K562 (cell line): Measurements from ENCODE around the gene LRRC38. TPM values are rescaled to one million over a fixed set of nuclear protein-coding genes. Genes with fewer than 3 reads are reported as not detected.

ENCODE experiments used
- ATAC-seq: fragments of 200-7000 bp; cut with Tn5 transposase; 3 replicates; pipeline ENCODE4 v1.9.1; 2020; ENCODE audit warnings: moderate library complexity
- BruUV-seq: library from RNA; stranded (reverse); fragments of 400-500 nt; replicated peaks from 2 replicates; lab custom pipeline; 2021; lab: Mats Ljungman, UMichigan
- CTCF ChIA-PET: fragments of 300-600 bp; formaldehyde crosslinking; extraction: SDS; loops from one replicate; lab custom pipeline; 2021; ENCODE audit warnings: low intra/inter-chr PET ratio; lab: Yijun Ruan, JAX
- POLR2A ChIA-PET: fragments of 300-600, 350-650 bp; sonication (Branson Sonifier 250); formaldehyde crosslinking; extraction: SDS; loops from one replicate; lab custom pipeline; 2021; ENCODE audit warnings: antibody characterized with exemption, inconsistent platforms; lab: Yijun Ruan, JAX
- DNase-seq, 4 experiments: peaks; one replicate each; pipeline versions ENCODE4 v3.0.0 to v3.0.0-alpha.2; 2011 to 2018; ENCODE audit warnings: low spot score in 3 of 4, mixed read lengths in 3 of 4; ENCODE audit errors: extremely low read depth in 1 of 4
- FAIRE-seq: peaks from 2 replicates; lab custom pipeline; 2011; peaks lifted over from hg19 to GRCh38; lab: Jason Lieb, UNC
- H2AFZ ChIP-seq: 2 replicates; pipeline ENCODE4 v1.6.0; 2011; ENCODE audit warnings: low read depth, low read length, control low read depth, inconsistent platforms
- H3K27ac ChIP-seq: fragments of 200-600 bp; 3 replicates; pipeline ENCODE4 v1.8.0; 2011; ENCODE audit warnings: low read depth, mild to moderate bottlenecking, control low read depth, inconsistent platforms, low read length, moderate library complexity, mixed read lengths; ENCODE audit errors: extremely low read depth
- H3K27me3 ChIP-seq, 2 experiments: fragments of 300-600 bp in 1 of 2; 2 replicates in 1 of 2; 3 replicates in 1 of 2; pipeline versions ENCODE4 v1.6.0 to v1.8.0; 2011; ENCODE audit warnings: inconsistent platforms in 2 of 2, low read length in 2 of 2, mild to moderate bottlenecking in 1 of 2, mixed read lengths in 1 of 2, moderate library complexity in 1 of 2; ENCODE audit not compliant: control insufficient read depth in 2 of 2, insufficient read depth in 2 of 2
- H3K36me3 ChIP-seq: fragments of 300-600 bp; 3 replicates; pipeline ENCODE4 v1.8.0; 2011; ENCODE audit warnings: mild to moderate bottlenecking, low read length, inconsistent platforms; ENCODE audit not compliant: control insufficient read depth, insufficient read depth
- H3K4me1 ChIP-seq, 2 experiments: fragments of 200-600 bp in 1 of 2; replicated peaks in 1 of 2; 2 replicates in 1 of 2; 3 replicates in 1 of 2; pipeline versions ENCODE4 v1.5.1 to v1.8.0; 2011; ENCODE audit warnings: inconsistent platforms in 2 of 2, low read length in 2 of 2, mild to moderate bottlenecking in 1 of 2, mixed read lengths in 1 of 2, moderate library complexity in 1 of 2; ENCODE audit not compliant: control insufficient read depth in 2 of 2, insufficient read depth in 2 of 2
- H3K4me2 ChIP-seq: 2 replicates; pipeline ENCODE4 v1.6.1; 2011; ENCODE audit warnings: low read length, control low read depth, inconsistent platforms, mixed read lengths; ENCODE audit not compliant: insufficient read depth
- H3K4me3 ChIP-seq: fragments of 200-600 bp; sonication (generic), shearing (Covaris generic); 2 replicates; pipeline ENCODE4 v1.5.1; 2016; ENCODE audit warnings: control low read depth, inconsistent platforms
- H3K79me2 ChIP-seq: fragments of 200-600 bp; 3 replicates; pipeline ENCODE4 v1.8.0; 2011; ENCODE audit warnings: low read length, inconsistent platforms; ENCODE audit not compliant: control insufficient read depth, insufficient read depth
- H3K9ac ChIP-seq, 2 experiments: 2 replicates each; pipeline versions ENCODE4 v1.6.0 to v1.6.1; 2011; ENCODE audit warnings: low read depth in 2 of 2, low read length in 2 of 2, control low read depth in 1 of 2, inconsistent platforms in 1 of 2, mild to moderate bottlenecking in 1 of 2, mixed read lengths in 1 of 2; ENCODE audit not compliant: insufficient read depth in 1 of 2
- H3K9me1 ChIP-seq: one replicate; pipeline ENCODE4 v1.6.0; 2011; ENCODE audit warnings: inconsistent platforms, mild to moderate bottlenecking, low read length, moderate library complexity; ENCODE audit not compliant: control insufficient read depth, insufficient read depth
- H3K9me3 ChIP-seq: replicated peaks from 2 replicates; pipeline ENCODE4 v1.5.1; 2011; ENCODE audit warnings: low read depth, low read length, inconsistent platforms; ENCODE audit not compliant: control insufficient read depth, insufficient read depth
- H4K20me1 ChIP-seq: replicated peaks from 2 replicates; pipeline ENCODE4 v1.6.1; 2011; ENCODE audit warnings: low read length, inconsistent platforms, mixed read lengths; ENCODE audit not compliant: control insufficient read depth, insufficient read depth
- CEBPB ChIP-seq: fragments of 450-650 bp; IDR thresholded peaks from 2 replicates; pipeline ENCODE4 v1.6.1; 2016; ENCODE audit warnings: missing genetic modification characterization, missing compliant biosample characterization
- HNRNPK ChIP-seq: fragments of 200-400 bp; formaldehyde crosslinking; IDR thresholded peaks from one replicate; pipeline ENCODE4 v1.6.1; 2018; ENCODE audit warnings: mild to moderate bottlenecking, low read depth, low read length; ENCODE audit not compliant: poor library complexity, severe bottlenecking
- JUNB ChIP-seq: fragments of 450-650 bp; formaldehyde crosslinking; conservative IDR thresholded peaks from 2 replicates; pipeline ENCODE4 v1.4.0; 2020; ENCODE audit warnings: mild to moderate bottlenecking
- PHF20 ChIP-seq: fragments of 450-650 bp; IDR thresholded peaks from 2 replicates; pipeline ENCODE4 v1.6.1; 2018; ENCODE audit not compliant: partially characterized antibody
- PHF21A ChIP-seq: fragments of 450-650 bp; IDR thresholded peaks from 2 replicates; pipeline ENCODE4 v1.6.1; 2017; ENCODE audit warnings: low read depth, borderline replicate concordance
- PPARD ChIP-seq: fragments of 250-450 bp; sonication (Bioruptor Pico); IDR thresholded peaks from 2 replicates; pipeline ENCODE4 v1.8.0; 2022; ENCODE audit warnings: inconsistent platforms, mild to moderate bottlenecking, moderate library complexity
- ZNF175 ChIP-seq: fragments of 200-800 bp; sonication (Bioruptor generic); IDR thresholded peaks from 2 replicates; pipeline ENCODE4 v1.6.1; 2016; ENCODE audit warnings: low read depth, mild to moderate bottlenecking, missing genetic modification characterization, missing compliant biosample characterization
- WGBS: fragments of 100-300 bp; shearing (Covaris generic); methylation state at CpG from one replicate; pipeline ENCODE4 v1.1.6; 2016; ENCODE audit warnings: low coverage, mixed read lengths; ENCODE audit not compliant: insufficient coverage; ENCODE audit errors: missing lambda C conversion rate; 5-methylcytosine and 5-hydroxymethylcytosine counted together
- in situ Hi-C: fragments of 300-500 bp; cut with MboI; formaldehyde crosslinking; loops from 4 replicates; pipeline ENCODE4 v1.15.0; 2018; ENCODE audit warnings: inconsistent platforms, mixed read lengths
- intact Hi-C: fragments of 100-400 bp; cut with micrococcal nuclease; formaldehyde crosslinking; loops from 2 replicates; pipeline ENCODE4 v1.14.2; 2022
- polyA plus RNA-seq, 8 experiments: library from polyadenylated mRNA; depleted of rRNA in 4 of 8; stranded (reverse) in 5 of 8; unstranded in 3 of 8; fragments of >200 nt; fragmentation: Nextera tagmentation in 2 of 8; fragmentation: Illumina TruSeq in 1 of 8; extraction: Ambion mirVana in 2 of 8; extraction: Trizol in 1 of 8; gene quantifications; 2 replicates each; pipeline versions ENCODE4 v1.2.1 to v1.2.3, GENCODE V29; 2011 to 2014; ENCODE audit warnings: inconsistent platforms in 1 of 8, missing spikeins in 1 of 8
- total RNA-seq, 7 experiments: library from RNA; depleted of rRNA in 6 of 7; stranded (reverse); fragments of >200 nt in 6 of 7; fragmentation: Illumina TruSeq in 2 of 7; extraction: Trizol in 2 of 7; gene quantifications; 2 replicates each; pipeline versions ENCODE4 v1.2.1 to v1.2.3, GENCODE V29; 2011 to 2021; ENCODE audit warnings: low replicate concordance in 1 of 7
- TF ChIP-seq, protein P1 (sequence below): fragments of 450-650 bp; IDR thresholded peaks from 2 replicates; pipeline ENCODE4 v1.6.1; 2018; ENCODE audit warnings: mild to moderate bottlenecking, low read depth; ENCODE audit not compliant: partially characterized antibody
- TF ChIP-seq, protein P2 (sequence below): fragments of 250-450 bp; sonication (Bioruptor Pico); IDR thresholded peaks from 2 replicates; pipeline ENCODE4 v1.4.0; 2020

LRRC38 gene
- total and polyA plus RNA-seq, 9 of the 15 experiments (the other 6 are each of a cell fraction or from before 2014, with no cell fraction given), result not detected

GRCh38 chr1:13494025-13494424 lies 19.8 kb downstream of the LRRC38 start:
- Histone ChIP-seq H3K4me2 (no peak overlapping the region), H3K27me3 (peaks cover 34 to 86% of the 10 kb centered on the region in 2 experiments), H4K20me1 (0 out of 2 replicates have a peak, but pooled peaks cover 3% of the 10 kb centered on the region), H3K4me1 (no peaks in the 10 kb centered on the region), H3K27ac (no peak overlapping the region), H3K9me1 (no peaks in the 10 kb centered on the region), H2AFZ (no peak overlapping the region), H3K79me2 (no peaks in the 10 kb centered on the region), H3K36me3 (no peaks in the 10 kb centered on the region), H3K9ac (no peak overlapping the region), H3K9me3 (no peaks in the 10 kb centered on the region), H3K4me3 (no peak overlapping the region)
- no TSS peak for BruUV-seq
- intact Hi-C loops, result no loop called here
- WGBS, result 2% methylated on average over 5 of the region's 5 CpGs
- DNase-seq (no peak), ATAC-seq (no peak), FAIRE-seq (no peak)
- in situ Hi-C loops, result no loop called here
- POLR2A ChIA-PET, result no interaction called here
- CTCF ChIA-PET, result no interaction called here
- TF ChIP-seq, protein P1, sequence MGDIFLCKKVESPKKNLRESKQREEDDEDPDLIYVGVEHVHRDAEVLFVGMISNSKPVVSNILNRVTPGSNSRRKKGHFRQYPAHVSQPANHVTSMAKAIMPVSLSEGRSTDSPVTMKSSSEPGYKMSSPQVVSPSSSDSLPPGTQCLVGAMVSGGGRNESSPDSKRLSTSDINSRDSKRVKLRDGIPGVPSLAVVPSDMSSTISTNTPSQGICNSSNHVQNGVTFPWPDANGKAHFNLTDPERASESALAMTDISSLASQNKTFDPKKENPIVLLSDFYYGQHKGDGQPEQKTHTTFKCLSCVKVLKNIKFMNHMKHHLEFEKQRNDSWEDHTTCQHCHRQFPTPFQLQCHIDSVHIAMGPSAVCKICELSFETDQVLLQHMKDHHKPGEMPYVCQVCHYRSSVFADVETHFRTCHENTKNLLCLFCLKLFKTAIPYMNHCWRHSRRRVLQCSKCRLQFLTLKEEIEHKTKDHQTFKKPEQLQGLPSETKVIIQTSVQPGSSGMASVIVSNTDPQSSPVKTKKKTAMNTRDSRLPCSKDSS, result no peak

- Histone ChIP-seq H3K4me2 (no peak overlapping the region), H3K79me2 (no peaks in the 10 kb centered on the region), H3K9me3 (no peaks in the 10 kb centered on the region), H4K20me1 (0 out of 2 replicates have a peak, but pooled peaks cover 3% of the 10 kb centered on the region), H3K9ac (no peak overlapping the region), H3K27ac (no peak overlapping the region), H3K9me1 (no peaks in the 10 kb centered on the region), H3K36me3 (no peaks in the 10 kb centered on the region), H3K27me3 (peaks cover 34 to 84% of the 10 kb centered on the region in 2 experiments; a peak in 4 of 5 replicates), H2AFZ (no peak overlapping the region), H3K4me1 (no peaks in the 10 kb centered on the region), H3K4me3 (no peak overlapping the region)
- POLR2A ChIA-PET, result interaction anchor here (0.6 kb wide), 1 partner anchor 19 kb away, joined by 3 read pairs; no protein-coding TSS in a partner anchor
- CTCF ChIA-PET, result no interaction called here
- in situ Hi-C loops (no loop called here), intact Hi-C loops (no loop called here)
- FAIRE-seq (no peak), DNase-seq (no peak), ATAC-seq (no peak)
- under 1% methylated on average over 12 of the region's 12 CpGs for WGBS
- no TSS peak for BruUV-seq
- TF ChIP-seq ZNF175 (CRISPR knock-in tag) (no peak), PHF20 (no peak), JUNB (CRISPR knock-in tag) (no peak), PPARD (no peak), CEBPB (tag) (no peak), PHF21A (no peak), HNRNPK (no peak)
- TF ChIP-seq, protein P2, sequence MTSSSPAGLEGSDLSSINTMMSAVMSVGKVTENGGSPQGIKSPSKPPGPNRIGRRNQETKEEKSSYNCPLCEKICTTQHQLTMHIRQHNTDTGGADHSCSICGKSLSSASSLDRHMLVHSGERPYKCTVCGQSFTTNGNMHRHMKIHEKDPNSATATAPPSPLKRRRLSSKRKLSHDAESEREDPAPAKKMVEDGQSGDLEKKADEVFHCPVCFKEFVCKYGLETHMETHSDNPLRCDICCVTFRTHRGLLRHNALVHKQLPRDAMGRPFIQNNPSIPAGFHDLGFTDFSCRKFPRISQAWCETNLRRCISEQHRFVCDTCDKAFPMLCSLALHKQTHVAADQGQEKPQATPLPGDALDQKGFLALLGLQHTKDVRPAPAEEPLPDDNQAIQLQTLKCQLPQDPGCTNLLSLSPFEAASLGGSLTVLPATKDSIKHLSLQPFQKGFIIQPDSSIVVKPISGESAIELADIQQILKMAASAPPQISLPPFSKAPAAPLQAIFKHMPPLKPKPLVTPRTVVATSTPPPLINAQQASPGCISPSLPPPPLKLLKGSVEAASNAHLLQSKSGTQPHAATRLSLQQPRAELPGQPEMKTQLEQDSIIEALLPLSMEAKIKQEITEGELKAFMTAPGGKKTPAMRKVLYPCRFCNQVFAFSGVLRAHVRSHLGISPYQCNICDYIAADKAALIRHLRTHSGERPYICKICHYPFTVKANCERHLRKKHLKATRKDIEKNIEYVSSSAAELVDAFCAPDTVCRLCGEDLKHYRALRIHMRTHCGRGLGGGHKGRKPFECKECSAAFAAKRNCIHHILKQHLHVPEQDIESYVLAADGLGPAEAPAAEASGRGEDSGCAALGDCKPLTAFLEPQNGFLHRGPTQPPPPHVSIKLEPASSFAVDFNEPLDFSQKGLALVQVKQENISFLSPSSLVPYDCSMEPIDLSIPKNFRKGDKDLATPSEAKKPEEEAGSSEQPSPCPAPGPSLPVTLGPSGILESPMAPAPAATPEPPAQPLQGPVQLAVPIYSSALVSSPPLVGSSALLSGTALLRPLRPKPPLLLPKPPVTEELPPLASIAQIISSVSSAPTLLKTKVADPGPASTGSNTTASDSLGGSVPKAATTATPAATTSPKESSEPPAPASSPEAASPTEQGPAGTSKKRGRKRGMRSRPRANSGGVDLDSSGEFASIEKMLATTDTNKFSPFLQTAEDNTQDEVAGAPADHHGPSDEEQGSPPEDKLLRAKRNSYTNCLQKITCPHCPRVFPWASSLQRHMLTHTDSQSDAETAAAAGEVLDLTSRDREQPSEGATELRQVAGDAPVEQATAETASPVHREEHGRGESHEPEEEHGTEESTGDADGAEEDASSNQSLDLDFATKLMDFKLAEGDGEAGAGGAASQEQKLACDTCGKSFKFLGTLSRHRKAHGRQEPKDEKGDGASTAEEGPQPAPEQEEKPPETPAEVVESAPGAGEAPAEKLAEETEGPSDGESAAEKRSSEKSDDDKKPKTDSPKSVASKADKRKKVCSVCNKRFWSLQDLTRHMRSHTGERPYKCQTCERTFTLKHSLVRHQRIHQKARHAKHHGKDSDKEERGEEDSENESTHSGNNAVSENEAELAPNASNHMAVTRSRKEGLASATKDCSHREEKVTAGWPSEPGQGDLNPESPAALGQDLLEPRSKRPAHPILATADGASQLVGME (CRISPR knock-in tag), result no peak
Measured at GRCh38 chr1:13492711-13493110, 21.1 kb downstream of the LRRC38 start.
